ENCODE data around the gene ALAS2.
A peak's percentile ranks its signal among the peaks of the same experiment; 100 is the strongest.

ALAS2 gene

GRCh38 chrX:55026840-55027239 lies 3.9 kb downstream of the ALAS2 start:
- TF ChIP-seq CTCF (IDR thresholded peaks at IDR 0.05; ENCODE audit: borderline replicate concordance, control extremely low read depth, extremely low read depth, insufficient read depth, missing control alignments), result no peak
- DNase-seq (ENCODE audit: low spot score), result no peak
- in situ Hi-C loops (cut with MboI; ENCODE audit: low sequenced_read_pairs, unreplicated experiment), result loop anchor here (25.0 kb wide), 1 partner anchor 90 kb away; no protein-coding TSS in a partner anchor

DNA sequence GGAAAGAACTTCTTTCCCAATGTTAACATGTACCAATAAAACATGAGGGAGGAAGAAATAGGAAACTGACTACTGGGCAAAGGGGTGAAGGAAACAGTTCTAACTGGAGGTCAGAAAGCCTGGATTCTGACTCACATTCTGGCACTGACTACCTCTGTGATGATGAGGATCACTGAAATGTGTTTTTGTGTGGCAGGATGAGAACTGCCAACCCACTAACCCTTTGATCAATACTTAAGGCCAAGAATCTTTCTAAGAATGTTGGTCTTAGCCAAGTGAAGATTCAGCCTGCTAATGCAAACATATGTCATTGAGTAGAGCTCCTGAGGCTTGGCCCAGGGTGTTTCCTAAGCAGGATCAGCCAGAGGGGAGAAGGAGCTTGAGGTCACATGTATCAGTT lies 4.6 kb downstream of the ALAS2 start:
- no peak for DNase-seq (ENCODE audit: low spot score)
- TF ChIP-seq CTCF (IDR thresholded peaks at IDR 0.05; ENCODE audit: borderline replicate concordance, control extremely low read depth, extremely low read depth, insufficient read depth, missing control alignments), result no peak
- in situ Hi-C loops (cut with MboI; ENCODE audit: low sequenced_read_pairs, unreplicated experiment), result loop anchor here (25.0 kb wide), 1 partner anchor 89 kb away; no protein-coding TSS in a partner anchor

GRCh38 chrX:55014897-55015299 lies 15.9 kb downstream of the ALAS2 start:
- in situ Hi-C loops (cut with MboI; ENCODE audit: low sequenced_read_pairs, unreplicated experiment), result no loop called here
- TF ChIP-seq CTCF (IDR thresholded peaks at IDR 0.05; ENCODE audit: borderline replicate concordance, control extremely low read depth, extremely low read depth, insufficient read depth, missing control alignments), result no peak
- DNase-seq (ENCODE audit: low spot score), result no peak

- DNase-seq (ENCODE audit: low spot score), result no peak
- TF ChIP-seq CTCF (IDR thresholded peaks at IDR 0.05; ENCODE audit: borderline replicate concordance, control extremely low read depth, extremely low read depth, insufficient read depth, missing control alignments), result no peak
- in situ Hi-C loops (cut with MboI; ENCODE audit: low sequenced_read_pairs, unreplicated experiment), result no loop called here
Observed at GRCh38 chrX:55011294-55011693, 19.5 kb downstream of the ALAS2 start.

DNA sequence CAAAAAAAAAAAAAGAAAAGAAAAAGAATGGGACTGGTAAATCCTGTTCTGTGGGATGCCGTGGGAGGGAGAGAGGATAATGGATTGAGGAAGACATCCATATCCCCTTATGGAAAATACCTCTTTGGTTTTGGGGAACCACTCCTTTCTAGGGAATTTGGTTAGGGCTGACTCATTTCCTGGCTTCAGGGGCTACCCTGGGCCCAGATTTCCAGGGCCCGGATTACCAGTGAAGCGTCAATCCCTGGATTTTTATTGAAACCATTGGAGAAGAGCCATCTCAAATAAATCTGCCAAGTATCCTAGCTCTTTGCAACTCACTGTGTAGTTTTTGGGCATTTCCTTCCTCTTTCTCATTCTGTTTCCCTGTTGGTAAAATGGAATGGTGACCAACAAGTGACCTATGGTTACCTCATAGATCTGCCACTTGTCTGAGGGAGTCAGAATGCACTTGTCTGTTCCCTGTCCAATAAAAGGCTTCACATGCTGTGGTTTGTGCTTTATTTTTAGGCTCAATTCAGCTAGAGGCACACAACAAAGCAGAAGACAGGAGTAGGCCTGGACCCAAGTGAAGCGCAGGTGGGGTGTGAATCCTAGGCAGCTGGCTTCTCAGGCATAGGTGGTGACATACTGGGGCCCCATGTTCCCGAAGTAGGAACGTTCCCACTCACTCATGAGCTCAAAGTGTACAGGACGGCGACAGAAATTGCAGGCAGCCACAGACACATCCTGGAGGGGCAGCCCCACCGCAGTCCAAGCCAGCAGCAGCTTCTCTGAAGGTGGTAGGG lies 22.0 kb downstream of the ALAS2 start:
- in situ Hi-C loops (cut with MboI; ENCODE audit: low sequenced_read_pairs, unreplicated experiment), result no loop called here

DNA sequence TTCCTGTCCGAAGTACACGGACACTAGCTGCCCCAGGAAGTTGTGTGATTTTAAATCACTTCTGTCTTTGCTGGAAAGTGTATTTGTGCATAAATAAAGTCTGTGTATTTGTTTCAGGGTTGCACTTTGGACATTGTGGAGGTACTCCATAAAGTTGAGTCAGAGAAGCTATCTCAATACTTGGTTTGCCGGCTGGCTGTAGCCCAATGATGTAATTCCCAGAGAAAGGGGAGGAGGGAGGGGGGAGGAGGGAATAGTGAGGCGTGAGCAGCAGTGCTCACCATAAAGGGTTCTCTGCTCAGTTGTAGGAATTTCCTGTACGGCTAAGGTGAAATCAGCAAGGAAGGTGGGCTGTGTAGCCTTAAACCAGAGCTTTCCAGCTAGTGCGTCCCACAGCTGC lies 23.1 kb downstream of the ALAS2 start:
- DNase-seq (ENCODE audit: low spot score), result no peak
- in situ Hi-C loops (cut with MboI; ENCODE audit: low sequenced_read_pairs, unreplicated experiment), result no loop called here
- TF ChIP-seq CTCF (IDR thresholded peaks at IDR 0.05; ENCODE audit: borderline replicate concordance, control extremely low read depth, extremely low read depth, insufficient read depth, missing control alignments), result no peak

More for the DNA sequence above, 22.0 kb downstream of the ALAS2 start:
- no peak for TF ChIP-seq CTCF (IDR thresholded peaks at IDR 0.05; ENCODE audit: borderline replicate concordance, control extremely low read depth, extremely low read depth, insufficient read depth, missing control alignments)
- peak; percentile 26 for DNase-seq (ENCODE audit: low spot score)

Measured in GM13976 (cell line).